ENCODE data around the gene UBR1.

- TF ChIP-seq CTCF (conservative IDR thresholded peaks at IDR 0.05; ENCODE audit: low read depth, low read length) (no peak), EZH2 (IDR thresholded peaks at IDR 0.05; ENCODE audit: borderline replicate concordance, low read depth, low read length, poor library complexity, severe bottlenecking) (no peak)
These were observed 45.9 kb upstream of the UBR1 start for GRCh38 chr15:43151688-43152087.

Data from A673 (cell line).